NCI-H524 treated with DMSO at 0.1 percent for 48 hours (cell line): ENCODE measurements around the gene SBSN.

Experiments
- DNase-seq: peaks from one replicate; lab custom pipeline; 2025; lab: John Stamatoyannopoulos, UW

The SBSN gene

GRCh38 chr19:35474104-35474503 lies 54.0 kb downstream of the SBSN start:
- DNase-seq, result no peak
